ENCODE measurements around the gene SPC25. TPM values are rescaled to one million over a fixed set of nuclear protein-coding genes. Genes with fewer than 3 reads are reported as not detected.

SPC25 gene
- total RNA-seq, 2 donors from 2014 or later, result 0.42 TPM; not detected in 1

DNA sequence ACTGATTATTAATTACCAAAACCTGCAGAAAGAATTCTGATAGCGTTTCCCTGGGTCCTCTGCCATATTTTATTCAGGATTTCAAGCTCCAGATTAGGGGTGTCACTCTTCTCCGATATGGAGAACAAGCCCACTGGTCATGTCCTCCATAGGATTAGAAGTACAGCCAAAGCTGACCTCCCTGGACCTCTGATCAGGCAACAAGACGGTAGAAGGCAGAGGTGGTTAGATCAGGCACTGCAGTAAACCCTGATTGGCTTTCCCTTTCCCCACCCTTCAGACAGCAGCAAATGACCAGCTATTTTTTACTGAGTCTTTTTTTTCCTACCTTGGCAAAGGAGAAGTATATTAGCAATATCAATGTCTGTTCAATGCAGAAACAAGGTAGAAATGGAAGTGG is 37.7 kb downstream of the SPC25 start:
- no peak for DNase-seq (ENCODE audit: low spot score)
- intact Hi-C loops (cut with DNase I), result no loop called here

DNA sequence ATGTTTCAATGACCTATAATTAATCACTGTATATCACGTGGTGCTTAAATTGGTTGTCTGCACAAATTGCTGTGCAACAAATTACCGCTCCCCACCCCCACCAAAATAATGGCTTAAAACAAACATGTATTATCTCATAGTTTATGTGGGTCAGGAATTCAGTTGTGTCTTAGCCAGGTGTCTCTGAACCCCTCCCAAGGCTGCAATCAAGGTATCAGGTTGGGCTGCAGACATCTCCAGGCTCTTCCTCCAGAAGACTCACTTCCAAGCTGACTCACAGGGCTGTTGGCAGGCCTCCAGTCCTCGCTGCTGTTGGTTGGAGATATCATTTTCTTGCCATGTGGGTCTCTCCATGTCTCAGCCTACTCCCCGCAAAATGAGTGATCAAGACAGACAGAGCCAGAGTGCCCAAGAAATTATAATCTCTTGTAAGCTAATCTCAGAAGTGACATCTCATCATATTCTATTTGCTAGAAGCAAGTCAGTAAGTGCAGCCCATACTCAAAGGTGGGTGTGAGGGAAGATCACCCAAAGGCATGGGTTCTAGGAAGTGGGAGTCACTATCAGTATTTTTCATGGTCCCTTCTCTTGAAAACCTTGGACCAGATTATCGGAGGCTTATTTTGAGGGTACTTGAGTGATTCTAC is 38.4 kb downstream of the SPC25 start:
- no peak for DNase-seq (ENCODE audit: low spot score)
- intact Hi-C loops (cut with DNase I), result no loop called here

DNA sequence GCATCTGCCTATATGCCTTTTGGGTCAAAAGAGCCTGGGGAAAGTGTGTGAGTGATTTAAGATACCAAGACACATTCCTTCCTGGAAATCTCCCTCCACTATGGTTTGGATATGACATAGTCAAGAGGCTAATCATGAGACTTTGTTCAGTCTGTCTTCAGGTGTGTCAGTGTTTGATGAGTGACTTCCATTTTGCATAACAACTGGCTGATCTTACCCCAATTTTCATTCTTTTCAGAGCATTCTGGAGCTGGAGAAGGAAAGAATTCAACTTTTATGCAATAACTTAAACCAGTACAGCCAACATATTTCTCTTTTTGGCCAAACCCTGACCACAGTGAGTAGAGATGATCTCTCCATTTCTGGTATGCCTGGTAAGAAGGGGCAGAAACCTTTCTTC is 39.4 kb downstream of the SPC25 start:
- intact Hi-C loops (cut with DNase I), result no loop called here
- no peak for DNase-seq (ENCODE audit: low spot score)

DNA sequence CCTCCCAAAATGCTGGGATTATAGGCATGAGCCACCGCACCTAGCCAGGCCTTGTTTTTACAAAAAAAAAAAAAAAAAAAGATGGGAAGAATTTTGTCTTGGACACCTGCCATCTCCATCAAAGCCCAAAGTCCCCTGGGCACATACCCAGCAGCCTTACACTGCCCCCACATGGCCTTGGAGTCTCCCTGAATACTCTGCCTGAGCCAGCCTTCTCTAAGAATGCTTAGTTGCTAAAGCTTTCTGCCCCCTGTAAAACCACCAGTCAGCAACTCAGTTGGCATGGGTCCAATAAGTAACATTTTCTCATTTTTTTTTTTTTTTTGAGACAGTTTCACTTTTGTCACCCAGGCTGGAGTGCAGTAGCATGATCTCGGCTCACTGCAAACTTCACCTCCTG is 40.6 kb downstream of the SPC25 start:
- intact Hi-C loops (cut with DNase I), result no loop called here
- DNase-seq (ENCODE audit: low spot score), result no peak

DNA sequence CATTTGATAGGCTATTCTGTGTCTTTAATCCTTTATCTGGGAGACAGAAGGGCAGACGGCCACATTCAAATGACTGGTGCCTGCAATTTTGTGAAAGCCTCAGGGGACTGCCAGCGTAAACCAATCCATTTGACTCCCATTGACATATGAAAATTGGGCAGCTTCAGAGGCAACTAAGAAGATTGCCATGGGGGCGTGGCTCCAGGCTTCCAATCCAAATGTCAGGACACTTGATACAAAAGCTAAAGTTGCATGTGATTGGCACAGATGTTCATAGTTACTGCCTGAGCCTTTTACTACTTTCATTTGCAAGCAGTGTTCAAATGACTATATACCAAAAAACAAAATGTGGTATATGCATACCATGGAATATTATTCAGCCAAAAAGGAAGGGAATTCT is 42.0 kb downstream of the SPC25 start:
- intact Hi-C loops (cut with DNase I), result no loop called here
- DNase-seq (ENCODE audit: low spot score), result no peak

DNA sequence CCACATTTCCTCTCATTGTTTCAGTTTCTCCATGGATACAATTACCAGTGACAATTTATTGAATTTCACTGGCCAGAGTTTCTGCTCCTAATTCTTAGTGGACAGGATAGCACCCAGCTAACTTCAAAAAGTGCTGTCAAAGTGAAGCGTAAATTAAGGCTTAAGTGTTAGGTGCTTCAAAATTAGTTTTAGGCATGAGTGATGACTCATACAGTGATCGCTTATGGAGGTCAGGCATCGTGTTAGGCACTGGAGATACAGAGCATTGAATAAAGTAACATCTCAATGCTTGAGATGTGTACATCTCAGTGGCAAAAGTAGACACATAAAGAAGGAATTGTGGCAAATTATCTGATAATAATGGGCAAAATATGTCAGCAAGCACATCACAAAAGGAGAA is 47.0 kb downstream of the SPC25 start:
- intact Hi-C loops (cut with DNase I), result no loop called here
- no peak for DNase-seq (ENCODE audit: low spot score)

DNA sequence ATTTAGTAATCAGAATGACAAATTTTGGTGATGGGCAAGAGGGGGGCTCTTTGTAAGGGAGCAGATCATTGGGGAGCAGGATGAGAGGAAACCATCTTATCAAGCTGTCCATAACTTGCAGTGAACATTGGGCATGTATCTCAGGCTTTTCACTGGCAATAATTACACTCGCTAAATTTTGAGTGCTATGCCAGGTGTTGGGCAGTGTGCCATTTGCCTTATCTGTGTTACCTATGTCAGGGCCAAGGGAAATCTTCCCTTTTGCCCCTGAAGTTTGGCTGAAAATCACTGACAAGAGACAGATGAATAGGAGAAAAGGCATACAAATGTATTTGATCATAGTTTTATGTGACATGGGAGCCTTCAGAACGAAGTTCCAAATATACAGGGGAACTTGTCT is 48.8 kb downstream of the SPC25 start:
- intact Hi-C loops (cut with DNase I), result no loop called here
- no peak for DNase-seq (ENCODE audit: low spot score)

DNA sequence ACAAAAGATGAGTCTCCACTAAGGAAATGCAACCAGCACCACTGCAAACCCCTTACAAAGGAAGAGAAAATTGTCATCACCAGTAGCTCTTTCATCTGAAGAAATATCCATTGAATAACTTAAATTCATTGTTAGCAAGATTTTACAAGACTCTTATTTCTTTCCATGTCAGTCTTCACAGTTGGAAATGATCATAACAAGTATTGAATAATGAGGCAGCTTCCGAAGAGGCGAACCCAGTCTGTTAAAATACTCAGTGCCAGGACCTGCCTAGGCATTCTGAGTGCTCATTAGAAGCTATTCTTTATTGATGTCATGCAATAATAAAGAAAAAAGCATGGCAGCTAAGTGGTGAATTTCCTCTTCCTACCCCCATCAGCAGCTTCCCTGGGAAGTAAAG is 54.3 kb downstream of the SPC25 start:
- no peak for DNase-seq (ENCODE audit: low spot score)
- intact Hi-C loops (cut with DNase I), result no loop called here

DNA sequence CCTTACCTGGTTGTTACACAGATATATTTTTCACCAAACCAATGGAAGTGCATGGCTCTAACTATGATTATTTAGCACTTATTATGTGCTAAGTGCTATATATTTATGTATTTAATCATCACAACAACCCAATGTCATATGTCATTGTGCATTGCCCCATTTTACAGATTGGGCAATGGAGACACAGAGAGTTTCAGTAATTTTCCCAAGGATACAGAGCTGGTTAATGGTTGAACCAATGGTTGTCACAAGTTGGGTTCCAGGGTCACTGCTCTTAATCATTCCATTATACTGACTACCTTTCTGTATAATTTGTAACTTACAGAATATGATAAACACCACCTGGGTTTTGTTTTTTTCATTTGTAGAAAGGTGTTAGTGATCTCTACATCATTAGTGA is 58.6 kb downstream of the SPC25 start:
- intact Hi-C loops (cut with DNase I), result no loop called here
- no peak for DNase-seq (ENCODE audit: low spot score)

DNA sequence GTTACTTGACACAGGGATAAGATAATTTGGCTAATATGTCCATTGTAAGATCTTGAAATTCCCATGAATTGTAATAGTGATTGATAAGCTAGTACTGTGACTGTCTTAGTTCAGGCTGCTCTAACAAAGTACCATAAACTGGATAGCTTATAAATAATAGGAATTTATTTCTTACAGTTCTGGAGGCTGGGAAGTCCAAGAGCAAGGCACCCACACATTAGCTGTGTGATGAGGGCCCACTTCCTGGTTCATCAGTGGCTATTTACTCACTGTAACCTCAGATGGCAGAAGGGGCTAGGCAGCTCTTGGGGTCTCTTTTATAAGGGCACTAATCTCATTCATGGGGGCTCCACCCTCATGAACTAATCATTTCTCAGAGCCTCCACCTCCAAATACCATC is 59.3 kb downstream of the SPC25 start:
- intact Hi-C loops (cut with DNase I), result no loop called here
- DNase-seq (ENCODE audit: low spot score), result no peak

DNA sequence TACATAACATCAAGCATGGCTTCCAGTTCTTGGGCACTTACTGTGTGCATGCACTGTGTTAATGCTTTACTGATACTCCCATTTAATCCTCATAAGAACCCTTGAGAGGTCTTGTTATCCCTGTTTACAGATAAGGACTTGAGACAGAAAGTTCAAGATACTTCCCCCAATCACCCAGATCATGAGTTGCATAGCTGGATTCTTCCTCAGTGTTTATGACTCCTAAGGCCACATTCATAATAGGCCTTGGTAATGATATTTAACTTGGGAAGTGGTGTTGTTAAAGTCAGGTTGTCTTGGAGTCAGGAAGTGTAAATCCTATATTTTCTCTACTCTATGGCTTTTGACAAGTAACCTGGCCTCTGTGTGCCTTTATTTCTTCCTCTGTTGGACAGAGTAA is 65.1 kb downstream of the SPC25 start:
- intact Hi-C loops (cut with DNase I), result no loop called here
- DNase-seq (ENCODE audit: low spot score), result no peak

DNA sequence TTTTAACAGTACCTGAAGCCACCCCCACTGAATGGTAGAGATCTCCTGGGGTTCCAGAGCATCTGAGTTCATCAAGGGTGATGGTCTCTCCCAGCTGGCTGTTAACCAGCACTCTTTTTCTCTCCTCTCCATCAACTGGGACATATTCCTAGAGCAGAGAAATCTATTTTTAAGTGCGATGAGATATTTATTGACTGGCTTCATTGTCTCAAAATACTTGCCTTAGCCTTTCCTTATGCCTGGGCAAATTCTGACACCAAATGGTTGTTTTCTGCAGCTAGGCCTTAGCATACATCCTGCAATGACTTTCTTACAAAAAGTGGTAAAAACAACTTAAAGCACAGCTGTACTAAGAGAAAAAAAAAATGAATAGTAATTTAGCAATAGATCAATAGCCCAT is 68.2 kb downstream of the SPC25 start:
- intact Hi-C loops (cut with DNase I), result no loop called here
- no peak for DNase-seq (ENCODE audit: low spot score)

DNA sequence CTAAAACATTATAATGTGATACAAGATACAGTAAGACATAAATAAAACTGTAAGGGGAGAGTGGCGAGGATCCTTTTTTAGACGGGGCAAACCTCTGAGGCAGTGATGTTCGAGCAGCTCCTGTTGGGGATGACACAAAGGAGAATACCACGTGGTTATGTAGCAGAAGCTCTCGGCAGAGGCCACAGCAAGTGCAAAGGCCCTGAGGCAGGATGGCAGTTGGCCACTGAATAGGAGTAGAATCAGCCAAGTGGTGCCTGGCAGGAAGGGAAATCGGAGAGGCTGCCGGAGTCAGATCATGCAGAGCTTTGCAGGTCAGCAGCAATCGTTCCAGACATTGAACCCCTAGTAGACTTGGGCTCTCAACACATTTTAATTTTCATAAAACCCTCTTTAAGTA is 68.7 kb downstream of the SPC25 start:
- no peak for DNase-seq (ENCODE audit: low spot score)
- intact Hi-C loops (cut with DNase I), result no loop called here

Other genes starting within 250 kb of the SPC25 start
- 10 to 100 TPM; 18.7 to 21.3 TPM for gene NOSTRIN, start 87.8 kb downstream of the SPC25 start, total RNA-seq
- under 1 TPM in 1 of 2 donors, not detected in 1; 0.14 TPM for gene G6PC2, start 10.9 kb upstream of the SPC25 start, total RNA-seq
- gene ABCB11, start 140.9 kb upstream of the SPC25 start, total RNA-seq, result under 1 TPM in 1 of 2 donors, not detected in 1; 0.09 TPM
- under 1 TPM; 0.48 to 0.93 TPM for gene DHRS9, start 179.1 kb upstream of the SPC25 start, total RNA-seq

All from posterior vena cava (tissue), 2 donors.